ENCODE results near the gene CDK5RAP1.

GRCh38 chr20:33393609-33394008, 7.7 kb downstream of the CDK5RAP1 start:
- TF ChIP-seq, protein P1, sequence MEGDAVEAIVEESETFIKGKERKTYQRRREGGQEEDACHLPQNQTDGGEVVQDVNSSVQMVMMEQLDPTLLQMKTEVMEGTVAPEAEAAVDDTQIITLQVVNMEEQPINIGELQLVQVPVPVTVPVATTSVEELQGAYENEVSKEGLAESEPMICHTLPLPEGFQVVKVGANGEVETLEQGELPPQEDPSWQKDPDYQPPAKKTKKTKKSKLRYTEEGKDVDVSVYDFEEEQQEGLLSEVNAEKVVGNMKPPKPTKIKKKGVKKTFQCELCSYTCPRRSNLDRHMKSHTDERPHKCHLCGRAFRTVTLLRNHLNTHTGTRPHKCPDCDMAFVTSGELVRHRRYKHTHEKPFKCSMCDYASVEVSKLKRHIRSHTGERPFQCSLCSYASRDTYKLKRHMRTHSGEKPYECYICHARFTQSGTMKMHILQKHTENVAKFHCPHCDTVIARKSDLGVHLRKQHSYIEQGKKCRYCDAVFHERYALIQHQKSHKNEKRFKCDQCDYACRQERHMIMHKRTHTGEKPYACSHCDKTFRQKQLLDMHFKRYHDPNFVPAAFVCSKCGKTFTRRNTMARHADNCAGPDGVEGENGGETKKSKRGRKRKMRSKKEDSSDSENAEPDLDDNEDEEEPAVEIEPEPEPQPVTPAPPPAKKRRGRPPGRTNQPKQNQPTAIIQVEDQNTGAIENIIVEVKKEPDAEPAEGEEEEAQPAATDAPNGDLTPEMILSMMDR (IDR thresholded peaks at IDR 0.05), result no peak
- TF ChIP-seq POLR2AphosphoS5 (IDR thresholded peaks at IDR 0.05), result no peak

Measured in esophagus muscularis mucosa (tissue), 3 donors.